ENCODE results near the gene SS18.

SS18 gene

DNA sequence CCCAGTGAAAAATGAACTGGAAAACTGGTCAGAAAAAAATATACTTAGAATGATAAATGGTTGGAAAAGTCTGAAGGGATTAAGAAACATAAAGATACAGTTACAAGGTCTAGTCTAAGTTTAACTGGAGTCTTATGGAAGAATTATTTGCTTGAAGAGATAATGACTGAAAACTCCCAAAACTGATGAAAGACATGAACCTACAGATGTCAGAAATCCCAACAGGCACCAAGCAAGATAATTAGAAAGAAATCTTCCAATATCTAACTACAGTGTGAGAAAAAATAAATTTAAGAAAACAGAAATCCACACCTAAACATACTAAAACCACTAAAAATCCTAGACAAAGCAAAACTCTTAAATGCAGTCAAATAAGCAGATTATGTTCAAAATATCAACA lies 19.4 kb downstream of the SS18 start:
- no peak for DNase-seq

DNA sequence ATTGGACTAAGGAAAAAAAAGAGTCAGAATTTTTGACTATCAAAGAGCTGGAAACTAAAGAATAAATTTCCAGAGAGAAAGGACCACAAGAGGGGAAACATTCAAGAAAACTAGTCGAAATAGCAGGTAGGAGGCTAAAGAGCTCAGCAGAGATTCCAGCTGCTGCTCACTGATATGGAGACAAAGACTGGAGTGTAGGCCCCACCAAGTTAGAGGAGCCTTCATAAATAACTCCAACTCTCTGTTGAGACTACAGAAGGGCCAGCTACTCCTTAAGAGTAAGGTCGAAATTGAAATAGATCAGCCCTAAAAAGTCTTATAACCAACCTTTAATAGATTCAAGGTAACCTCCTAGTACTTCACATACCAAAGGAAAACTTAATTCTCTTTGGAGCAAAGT lies 31.1 kb downstream of the SS18 start:
- DNase-seq, result no peak

DNA sequence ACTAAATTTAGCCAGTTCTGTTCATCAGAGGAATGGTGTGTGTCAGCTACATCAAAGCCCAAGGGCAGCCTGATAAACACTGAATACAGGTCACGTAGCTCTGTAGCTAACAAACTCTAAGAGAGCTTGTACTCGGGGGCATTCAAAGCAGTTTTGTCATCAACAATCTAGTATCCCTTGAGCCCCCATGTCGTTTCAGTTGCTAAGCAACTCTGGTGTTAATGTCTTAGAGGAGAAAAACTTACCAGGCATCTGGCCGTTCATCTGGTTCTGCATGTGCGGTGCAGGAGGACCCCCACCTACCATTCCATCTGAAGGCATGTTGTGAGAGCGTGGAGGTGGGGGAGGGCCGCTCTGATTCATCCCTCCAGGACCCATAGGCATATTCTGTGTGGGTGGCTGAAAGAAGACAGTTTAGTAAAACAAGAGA lies 33.1 kb downstream of the SS18 start:
- peak; percentile 61 for DNase-seq

DNA sequence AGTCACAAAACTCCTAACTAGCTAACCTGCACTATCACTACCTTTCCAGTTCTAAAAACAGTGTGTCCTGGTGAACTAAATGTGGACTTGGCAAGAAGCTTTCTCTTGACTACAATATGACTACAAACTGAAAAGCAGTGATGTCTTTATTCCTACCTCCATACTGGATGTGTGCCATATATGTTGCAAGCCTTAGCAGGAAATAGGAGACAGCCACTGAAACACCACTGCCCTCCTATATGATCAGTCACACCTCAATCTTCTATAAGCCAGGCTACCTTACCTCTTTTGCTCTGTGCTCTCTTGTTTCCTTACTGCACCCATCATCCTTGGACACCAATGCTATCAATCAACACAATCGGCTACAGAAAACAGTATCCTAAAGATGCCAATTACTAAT lies 34.1 kb downstream of the SS18 start:
- peak; percentile 55 for DNase-seq

DNA sequence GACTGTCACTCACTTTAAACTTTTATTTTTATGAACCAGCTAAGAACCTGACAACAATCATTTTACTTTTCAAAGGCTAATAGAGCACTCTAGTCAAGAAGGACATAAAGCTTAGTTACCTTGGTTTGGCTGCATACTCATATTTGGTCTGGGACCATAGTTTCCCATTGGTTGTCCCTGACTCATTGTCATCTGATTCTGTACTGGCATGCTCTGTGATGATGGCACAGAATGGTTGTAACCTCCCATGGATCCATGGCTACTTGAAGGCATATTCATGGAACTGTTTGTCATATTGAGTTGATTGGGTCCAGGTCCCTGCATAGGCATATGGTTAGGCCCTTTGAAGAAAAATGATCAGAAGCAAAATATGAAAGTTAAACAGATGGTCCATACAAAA lies 37.9 kb downstream of the SS18 start:
- DNase-seq, result peak; percentile 1

DNA sequence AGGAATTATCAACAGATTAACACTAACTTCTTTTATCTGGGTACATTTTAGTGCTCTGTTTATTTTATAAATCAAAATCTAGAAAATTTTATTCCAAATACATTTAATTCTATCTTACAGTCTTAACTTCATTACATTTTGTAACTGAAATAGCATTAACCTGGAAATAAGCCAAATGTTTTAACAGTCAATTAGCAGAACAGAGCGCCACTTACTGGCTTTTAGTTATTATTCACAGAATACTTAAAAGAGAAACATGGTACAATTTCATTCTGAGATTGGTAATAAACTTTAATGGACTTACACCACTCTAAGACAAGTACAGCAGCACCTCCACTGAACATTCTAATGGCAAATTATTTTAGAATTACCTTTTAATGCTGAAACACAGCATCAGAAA lies 38.6 kb downstream of the SS18 start:
- no peak for DNase-seq

DNA sequence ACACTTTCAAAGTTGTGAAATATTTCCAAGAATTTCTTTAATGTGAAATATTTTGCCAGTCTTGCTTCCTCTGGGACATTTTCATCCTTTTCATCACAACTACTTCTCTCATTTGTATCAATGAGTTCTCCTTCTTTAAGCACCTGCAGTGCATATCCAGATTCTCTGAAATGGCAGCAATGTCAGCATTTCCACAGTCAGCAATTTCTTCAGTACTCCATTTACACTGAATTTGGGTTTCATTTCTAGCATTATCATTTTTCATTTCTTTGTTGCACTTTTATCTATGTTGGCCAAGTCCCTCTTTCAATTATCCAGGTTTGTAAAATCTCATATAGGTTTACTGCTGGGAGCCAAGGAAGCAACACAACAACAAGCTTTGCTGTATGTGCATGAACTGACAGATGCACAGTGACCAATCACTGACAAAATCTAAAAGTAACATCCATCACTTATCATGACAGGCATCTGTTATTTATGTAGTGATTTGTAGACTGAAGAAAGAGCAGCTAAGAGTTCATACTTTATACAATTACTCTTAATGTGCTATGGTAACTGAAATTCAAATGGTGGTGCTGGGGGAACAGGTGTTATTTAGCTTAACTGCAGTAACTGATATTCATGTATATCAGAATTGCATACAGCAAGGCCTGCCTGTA lies 43.9 kb downstream of the SS18 start:
- no peak for DNase-seq

DNA sequence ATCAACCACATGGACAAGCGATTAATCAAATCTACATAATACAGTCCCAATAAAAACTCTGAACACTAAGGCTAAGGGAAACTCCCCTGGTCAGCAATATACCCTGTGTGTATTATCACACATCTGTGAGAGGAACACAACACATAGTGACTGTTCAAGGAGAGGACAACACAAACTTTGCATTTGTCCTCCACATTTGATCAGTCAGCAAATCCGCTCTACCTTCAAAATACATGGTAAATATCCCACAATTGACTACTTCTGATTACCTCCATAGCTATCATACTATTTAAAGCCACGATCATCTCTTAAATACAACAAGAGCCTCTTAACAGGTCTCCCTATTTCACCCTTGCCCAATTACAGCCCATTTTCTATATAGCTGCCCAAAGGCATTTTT lies 45.6 kb downstream of the SS18 start:
- DNase-seq, result no peak

DNA sequence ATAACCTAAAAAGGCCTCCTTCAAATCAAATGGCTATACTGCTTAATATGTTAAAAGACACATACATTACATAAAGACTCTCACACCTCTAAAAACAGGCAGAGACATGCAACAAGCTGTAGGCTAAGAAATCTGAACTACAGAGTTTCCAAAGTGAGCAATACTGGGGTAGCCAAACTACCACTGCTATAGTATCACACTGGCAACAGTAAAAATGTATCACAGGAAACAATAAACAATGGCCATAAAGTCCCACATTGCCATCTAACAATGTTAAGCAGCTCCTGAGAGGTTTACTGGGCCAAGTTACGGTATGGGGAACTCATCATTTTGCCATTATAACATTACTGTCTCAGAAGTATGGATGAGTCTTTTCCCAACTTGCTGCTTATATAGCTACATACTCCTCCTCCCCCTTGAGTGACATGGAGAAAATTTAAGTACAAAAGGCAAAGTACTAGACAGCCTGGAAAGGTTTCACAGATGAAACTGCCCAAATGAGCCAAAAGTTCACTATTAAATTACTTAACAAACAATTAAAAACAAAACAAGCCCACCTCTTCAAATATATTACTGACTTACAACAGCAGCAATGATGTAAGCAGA lies 50.3 kb downstream of the SS18 start:
- DNase-seq, result no peak

DNA sequence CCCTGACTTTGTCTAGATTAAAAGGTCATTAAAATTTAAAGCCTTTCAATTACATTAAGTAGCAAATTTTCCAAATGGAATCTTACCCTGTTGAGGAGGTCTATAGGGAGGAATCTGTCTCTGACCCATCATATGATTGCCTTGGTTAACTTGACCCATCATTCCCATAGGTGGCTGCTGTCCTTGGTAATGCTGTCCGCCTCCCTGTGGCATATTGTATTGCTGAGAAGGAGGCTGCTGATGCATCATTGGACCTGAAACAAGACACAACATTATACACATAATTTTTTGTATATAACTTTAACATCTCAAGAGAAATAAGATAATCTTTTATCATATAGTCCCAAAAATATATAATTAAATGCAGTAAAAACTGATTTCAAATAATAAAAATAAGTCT lies 51.2 kb downstream of the SS18 start:
- no peak for DNase-seq

DNA sequence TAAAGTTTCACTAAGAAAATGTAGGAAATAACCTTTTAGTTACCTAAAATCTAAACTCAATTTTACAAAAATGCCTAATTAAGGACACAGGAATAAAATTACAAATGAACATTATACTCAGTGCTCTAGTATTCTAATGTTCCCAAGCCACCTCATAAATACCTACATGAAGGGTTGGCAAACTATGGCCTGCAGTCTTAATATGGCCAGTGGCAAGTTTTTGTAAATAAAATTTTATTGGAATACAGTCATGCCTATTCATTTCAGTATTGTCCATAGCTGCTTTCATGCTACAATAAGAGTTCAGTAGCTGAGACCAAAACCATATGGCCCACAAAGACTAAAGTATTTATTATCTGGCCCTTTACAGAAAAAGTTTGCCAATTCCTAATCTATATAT lies 53.8 kb downstream of the SS18 start:
- no peak for DNase-seq

DNA sequence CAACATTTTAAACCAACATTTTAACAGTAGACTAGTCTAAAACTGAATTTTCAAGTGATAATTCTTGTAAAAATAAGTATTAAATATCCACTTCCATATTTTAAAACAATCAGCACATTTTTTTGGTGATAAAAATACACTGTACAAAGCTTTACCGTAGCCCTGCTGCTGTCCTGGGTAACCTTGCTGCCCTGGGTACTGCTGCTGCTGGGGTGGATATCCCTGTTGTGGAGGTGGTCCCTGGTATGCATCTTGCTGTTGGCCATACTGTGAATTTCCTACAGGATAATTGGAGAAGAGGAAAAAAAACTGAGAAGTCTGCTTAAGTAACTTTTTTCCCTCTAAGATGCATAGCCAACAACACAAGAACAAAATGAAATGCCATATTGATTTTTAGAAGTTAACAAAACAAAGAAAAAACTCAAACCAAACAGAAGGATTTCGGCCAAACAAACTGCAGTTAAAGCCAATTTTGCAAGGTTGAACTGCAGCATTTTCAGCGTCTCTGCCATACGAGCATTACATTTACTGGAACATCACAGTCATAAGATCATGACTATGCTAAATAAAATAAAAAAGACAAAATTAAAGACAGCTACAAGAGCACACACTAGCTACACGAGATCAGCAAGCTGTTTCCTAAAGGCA lies 55.4 kb downstream of the SS18 start:
- no peak for DNase-seq

DNA sequence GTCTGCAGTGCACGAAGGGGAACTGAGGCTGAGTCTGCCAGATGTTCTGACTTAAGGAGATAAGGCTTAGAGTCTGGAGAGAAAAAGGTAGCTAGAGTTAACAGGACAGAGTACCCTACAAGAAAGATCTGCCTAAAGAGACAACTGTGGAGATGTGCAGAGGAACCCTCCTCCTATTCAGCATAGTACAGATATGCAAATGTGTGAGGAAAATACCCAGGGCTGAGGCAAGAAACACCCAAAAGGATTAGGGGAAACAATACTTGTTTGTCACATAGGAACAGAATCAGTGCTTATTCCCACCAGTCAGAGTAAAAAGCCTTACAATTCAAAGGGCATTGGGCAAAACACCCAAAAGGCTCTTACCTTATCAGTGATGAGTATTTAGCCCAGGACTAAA lies 67.8 kb downstream of the SS18 start:
- no peak for DNase-seq

DNA sequence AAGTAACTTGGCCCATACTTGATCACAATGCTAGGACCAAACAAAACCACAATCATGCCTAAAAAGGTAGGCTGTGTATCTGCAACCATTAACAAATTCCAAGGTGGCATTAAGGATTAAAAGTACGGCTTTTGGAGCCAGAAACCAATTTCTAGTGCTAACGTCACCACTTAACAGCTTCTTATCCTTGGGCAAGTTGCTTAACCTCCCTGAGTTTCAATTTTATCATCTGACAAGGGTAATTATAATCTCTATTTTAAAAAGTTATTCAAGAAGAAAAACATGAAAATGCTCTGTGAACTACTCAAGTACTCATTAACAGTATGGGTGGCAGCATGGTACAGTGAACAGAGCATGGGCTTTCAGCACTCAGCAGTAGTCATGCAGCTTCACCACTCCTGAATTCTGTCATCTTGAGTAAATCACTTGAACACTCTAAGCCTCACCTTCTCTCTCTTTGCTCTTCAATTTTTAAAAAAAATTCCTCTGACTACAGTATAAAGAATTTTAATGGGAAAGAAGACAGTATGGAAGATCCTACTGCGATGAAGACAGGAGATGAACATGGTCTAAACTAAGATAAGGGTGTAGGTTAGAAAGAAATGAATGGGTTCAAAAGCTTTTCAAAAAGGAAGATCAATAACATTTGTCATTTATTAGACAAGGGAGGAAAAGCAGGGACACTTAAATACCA lies 69.2 kb downstream of the SS18 start:
- no peak for DNase-seq

DNA sequence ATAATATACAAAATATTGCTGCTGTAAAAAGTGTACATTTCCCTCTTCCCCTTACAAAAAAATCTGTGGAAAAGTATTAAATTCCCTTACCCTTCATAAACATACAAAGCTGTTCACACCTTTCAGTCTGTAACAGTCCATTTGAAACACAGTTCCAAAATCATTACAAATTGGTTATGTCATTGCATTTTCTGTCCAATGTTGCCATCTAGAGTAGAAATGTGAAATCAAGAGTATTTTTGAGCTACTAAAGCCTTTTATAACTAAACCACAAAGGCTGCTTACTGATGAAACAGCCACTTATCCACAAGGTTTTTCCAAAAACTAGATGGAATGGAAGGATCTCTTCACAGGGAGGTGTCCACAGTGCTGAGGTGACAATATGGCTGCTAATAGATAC lies 72.5 kb downstream of the SS18 start:
- DNase-seq, result no peak

DNA sequence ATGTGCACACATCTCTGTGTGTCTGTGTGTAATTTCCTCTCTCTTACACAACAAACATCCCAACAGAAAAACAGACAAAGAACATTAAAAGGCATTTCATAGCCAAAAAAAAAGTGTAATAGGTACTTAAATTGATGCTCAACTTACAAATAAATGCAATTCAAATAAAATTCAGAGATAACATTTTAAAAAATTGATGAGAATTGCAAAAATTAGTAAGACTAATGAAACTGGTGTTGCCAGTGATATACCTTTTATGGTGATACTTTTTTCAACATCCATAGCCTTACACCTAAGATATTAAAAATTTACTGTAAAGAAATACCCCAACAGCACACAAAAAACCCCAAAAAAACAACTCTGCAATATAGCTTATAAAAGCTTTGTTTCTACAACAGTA lies 76.0 kb downstream of the SS18 start:
- no peak for DNase-seq

DNA sequence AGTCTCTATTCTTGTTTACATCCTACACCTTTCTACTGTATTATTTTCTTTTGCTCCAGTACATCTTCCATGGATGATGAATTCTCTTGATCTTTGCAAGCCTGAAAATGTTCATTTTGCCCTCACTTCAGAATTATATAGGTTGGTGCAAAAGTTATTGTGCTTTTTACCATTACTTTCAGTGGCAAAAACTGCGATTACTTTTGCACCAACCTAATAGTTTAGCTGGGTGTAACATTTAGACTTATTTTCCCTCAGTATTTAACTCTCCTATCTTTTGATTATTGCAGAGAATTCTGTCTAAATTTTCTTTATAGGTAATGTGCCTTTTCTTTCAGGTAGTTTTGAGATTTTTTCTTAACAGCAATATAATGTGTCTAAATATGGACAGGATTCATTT lies 81.8 kb downstream of the SS18 start:
- no peak for DNase-seq

DNA sequence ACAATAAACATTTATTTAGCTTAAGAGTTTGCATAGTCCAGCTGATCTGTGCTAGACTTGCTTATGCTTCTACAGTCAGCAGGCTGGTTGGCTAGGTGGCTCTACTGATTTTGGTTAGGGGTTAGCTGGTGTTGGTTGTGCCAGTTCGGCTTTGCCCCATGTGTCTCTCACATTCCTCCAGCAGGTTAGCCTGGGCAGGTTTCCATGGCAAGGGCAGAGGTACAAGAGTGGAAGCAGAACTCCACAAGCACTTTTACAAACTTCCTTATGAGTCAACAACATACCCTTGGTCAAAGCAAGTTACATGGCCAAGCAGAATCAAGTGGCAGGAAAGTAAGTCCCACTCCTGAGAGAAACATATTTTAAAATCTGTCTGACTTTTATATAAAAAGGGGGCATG lies 82.3 kb downstream of the SS18 start:
- DNase-seq, result no peak

DNA sequence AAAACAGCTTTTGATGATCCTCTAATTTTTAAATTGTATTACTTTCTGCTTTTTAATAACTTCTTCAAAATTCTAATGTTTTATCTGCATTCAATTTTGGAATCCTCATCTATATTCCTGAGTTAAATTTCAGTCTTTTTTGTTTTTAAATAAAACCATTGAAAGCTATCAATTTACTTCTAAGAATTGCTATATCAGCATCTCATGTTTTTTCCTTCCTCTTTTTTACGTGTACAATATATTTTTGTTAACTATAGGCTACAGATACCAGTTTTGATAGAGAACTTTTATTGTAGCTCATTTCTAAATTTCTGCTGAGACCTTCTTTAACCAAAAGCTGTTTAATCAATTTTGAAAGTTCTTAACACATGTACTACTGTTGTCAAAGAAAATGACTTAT lies 84.5 kb downstream of the SS18 start:
- DNase-seq, result no peak

DNA sequence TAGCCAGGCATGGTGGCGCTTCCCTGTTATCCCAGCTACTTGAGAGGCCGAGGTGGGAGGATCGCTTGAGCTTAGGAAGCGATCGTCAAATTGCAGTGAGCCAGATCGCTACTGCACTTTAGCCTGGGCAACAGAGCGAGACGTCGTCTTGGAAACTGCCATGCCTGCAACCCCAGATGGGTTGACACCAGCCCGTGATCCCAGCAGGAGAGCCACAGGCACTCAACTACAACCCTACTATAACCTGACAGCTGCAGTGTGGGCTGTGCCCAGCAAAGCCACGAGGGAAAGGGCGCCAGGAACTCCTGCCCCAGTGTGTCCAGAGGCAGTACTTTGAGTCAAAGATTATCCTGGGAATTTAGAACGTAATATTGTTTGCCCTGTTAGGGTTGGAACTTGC lies 85.6 kb downstream of the SS18 start:
- no peak for DNase-seq

DNA sequence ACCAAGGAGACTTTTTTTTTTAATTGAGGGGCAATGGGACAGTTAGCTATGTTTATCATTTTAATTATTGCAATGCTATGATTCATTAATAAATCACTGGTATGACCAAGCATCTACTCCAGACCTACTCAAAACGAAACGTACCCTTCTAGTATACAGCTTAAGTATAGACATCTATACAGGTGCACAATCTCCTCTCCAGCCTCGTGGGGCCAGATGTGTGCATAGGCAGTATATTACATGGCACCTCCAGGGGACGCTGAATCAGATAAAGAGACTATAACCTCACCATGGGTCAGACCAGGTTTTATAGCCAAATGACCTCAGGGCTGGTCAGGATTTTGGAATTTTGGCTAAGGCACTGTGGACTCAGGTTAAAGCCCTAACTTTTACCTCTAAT lies 86.6 kb downstream of the SS18 start:
- DNase-seq, result no peak

DNA sequence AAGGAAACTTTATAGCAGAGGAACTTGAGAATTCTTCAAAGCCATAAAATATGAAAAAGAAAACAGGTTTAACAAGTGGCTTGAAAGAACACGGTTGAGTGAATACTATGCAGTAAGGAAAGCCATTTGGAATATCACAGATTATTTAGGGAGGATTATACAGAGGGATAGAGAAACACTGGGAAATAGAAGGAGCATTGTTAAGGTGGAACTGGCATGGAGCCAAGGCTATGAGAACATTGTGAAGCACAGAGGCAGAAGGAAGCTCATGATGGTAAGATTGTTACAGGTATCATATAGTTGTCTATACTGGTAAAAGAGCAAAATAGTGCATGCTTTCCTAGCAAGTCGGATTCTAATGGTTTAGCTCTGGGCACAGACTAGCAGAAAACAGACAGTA lies 87.1 kb downstream of the SS18 start:
- DNase-seq, result no peak

DNA sequence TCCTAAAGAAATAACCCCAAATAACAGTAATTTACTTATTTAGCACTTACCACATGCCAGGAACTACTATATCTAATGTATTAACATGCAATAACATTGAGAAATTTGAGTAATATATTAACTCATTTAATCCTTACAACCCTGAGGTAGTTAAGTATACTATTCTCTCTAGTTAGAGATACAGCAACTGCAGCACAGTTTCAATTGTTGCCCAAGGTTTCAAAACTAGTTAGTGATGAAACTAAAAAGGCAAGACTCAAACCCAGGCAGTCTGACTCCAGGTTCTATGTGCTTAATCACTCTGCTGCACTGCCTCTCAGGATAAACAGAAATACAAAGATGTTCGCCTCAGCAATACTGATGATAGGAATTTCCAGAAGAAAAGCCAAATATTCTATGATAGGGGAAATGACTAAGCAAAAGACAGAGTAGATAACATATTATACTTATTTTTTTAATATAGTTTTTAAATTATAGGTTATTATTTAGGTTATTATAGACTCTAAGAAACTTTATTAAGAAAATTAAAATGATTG lies 88.0 kb downstream of the SS18 start:
- DNase-seq, result no peak

DNA sequence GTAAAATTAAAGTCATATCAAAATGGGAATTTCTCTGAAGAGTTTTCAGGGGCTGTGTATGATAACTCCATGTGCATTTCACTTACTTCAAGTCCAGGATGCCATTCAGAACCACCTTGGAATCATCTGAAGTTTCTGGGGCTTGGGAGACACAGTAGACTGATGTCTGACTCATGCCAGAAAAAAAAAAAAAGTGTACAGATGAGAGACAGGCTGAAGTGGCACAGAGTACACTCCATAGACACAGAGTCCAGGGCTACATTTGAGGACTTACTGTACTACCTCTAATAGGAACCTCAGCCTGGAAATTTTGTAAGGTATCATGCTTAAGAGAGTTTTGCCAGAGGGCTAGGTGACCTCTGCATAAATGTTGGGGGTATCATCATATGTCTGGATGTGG lies 92.0 kb downstream of the SS18 start:
- DNase-seq, result no peak
